ENCODE results near the gene ACP6.
"Not testable (repeated sequence)": the region's sequence is repeated elsewhere in the genome, so short reads cannot be mapped to it uniquely, and the experiment has no call there.

Gene ACP6

GRCh38 chr1:147620543-147620942 is 49.8 kb downstream of the ACP6 start:
- no peak for DNase-seq (ENCODE audit: low spot score)

- no peak for DNase-seq (ENCODE audit: low spot score)
These were observed 50.6 kb downstream of the ACP6 start for GRCh38 chr1:147619741-147620140.

- DNase-seq (ENCODE audit: low spot score): no peak
These were observed 51.6 kb downstream of the ACP6 start for GRCh38 chr1:147618771-147619170.

- DNase-seq (ENCODE audit: low spot score): no peak
These were observed 52.2 kb downstream of the ACP6 start for GRCh38 chr1:147618077-147618569.

GRCh38 chr1:147614966-147615365 is 55.4 kb downstream of the ACP6 start:
- DNase-seq (ENCODE audit: low spot score): not testable (repeated sequence)

- DNase-seq (ENCODE audit: low spot score): peak; percentile 16
These were observed 56.8 kb downstream of the ACP6 start for GRCh38 chr1:147613506-147613905.

- no peak for DNase-seq (ENCODE audit: low spot score)
These were observed 58.0 kb downstream of the ACP6 start for GRCh38 chr1:147612366-147612765.

GRCh38 chr1:147611586-147611985 is 58.7 kb downstream of the ACP6 start:
- no peak for DNase-seq (ENCODE audit: low spot score)

- DNase-seq (ENCODE audit: low spot score): no peak
These were observed 59.3 kb downstream of the ACP6 start for GRCh38 chr1:147611021-147611426.

GRCh38 chr1:147609358-147609757 is 61.0 kb downstream of the ACP6 start:
- DNase-seq (ENCODE audit: low spot score): no peak

GRCh38 chr1:147608596-147608995 is 61.7 kb downstream of the ACP6 start:
- no peak for DNase-seq (ENCODE audit: low spot score)

GRCh38 chr1:147605591-147605990 is 64.7 kb downstream of the ACP6 start:
- DNase-seq (ENCODE audit: low spot score): no peak

GRCh38 chr1:147603986-147604385 is 66.3 kb downstream of the ACP6 start:
- DNase-seq (ENCODE audit: low spot score): no peak

GRCh38 chr1:147600119-147601111 is 69.9 kb downstream of the ACP6 start:
- DNase-seq (ENCODE audit: low spot score): no peak

- peak; percentile 99 for DNase-seq (ENCODE audit: low spot score)
These were observed 70.8 kb downstream of the ACP6 start for GRCh38 chr1:147599362-147600118.

- DNase-seq (ENCODE audit: low spot score): no peak
These were observed 71.5 kb downstream of the ACP6 start for GRCh38 chr1:147598621-147599361.

- no peak for DNase-seq (ENCODE audit: low spot score)
These were observed 73.3 kb downstream of the ACP6 start for GRCh38 chr1:147597010-147597409.

All from GM03348 (cell line).